HCT116 (cell line): ENCODE data around the gene APEX2. TPM values are rescaled to one million over a fixed set of nuclear protein-coding genes. Genes with fewer than 3 reads are reported as not detected.

ENCODE experiments used
- ATAC-seq: fragments of 200-7000 bp; cut with Tn5 transposase; 2 replicates; pipeline ENCODE4 v1.9.1; 2020; ENCODE audit warnings: mild to moderate bottlenecking, moderate library complexity
- BruUV-seq: library from RNA; stranded (reverse); fragments of 400-500 nt; replicated peaks from 2 replicates; lab custom pipeline; 2021; lab: Mats Ljungman, UMichigan
- CTCF ChIA-PET: fragments of 300-600 bp; sonication (Branson Sonifier 250); formaldehyde crosslinking; loops from one replicate; lab custom pipeline; 2021; ENCODE audit warnings: antibody characterized with exemption; lab: Charles Lee
- POLR2A ChIA-PET: fragments of 300-600, 350-600 bp; sonication (Branson Sonifier 250); formaldehyde crosslinking; loops from one replicate; lab custom pipeline; 2021; ENCODE audit warnings: antibody characterized with exemption; lab: Charles Lee
- RAD21 ChIA-PET, 2 experiments: fragments of 300-600 bp; sonication (Branson Sonifier 250); formaldehyde crosslinking; loops; one replicate each; lab custom pipeline; 2023; ENCODE audit warnings: low total read pairs in 2 of 2; ENCODE audit not compliant: uncharacterized antibody in 2 of 2, unreplicated experiment in 2 of 2, low non-redundant PET in 1 of 2; lab: Charles Lee
- DNase-seq: peaks from one replicate; pipeline ENCODE4 v3.0.0-alpha.2; 2010; ENCODE audit warnings: low read depth, low spot score
- H2AFZ ChIP-seq: fragments of 200-600 bp; shearing (Covaris generic), sonication (generic); 2 replicates; pipeline ENCODE4 v1.6.1; 2017; ENCODE audit warnings: low read depth, mixed run types, mixed read lengths, antibody characterized with exemption, low read length; ENCODE audit not compliant: poor library complexity, severe bottlenecking
- H3K27ac ChIP-seq: 2 replicates; pipeline ENCODE4 v1.5.1; 2012; ENCODE audit warnings: low read depth, low read length
- H3K27me3 ChIP-seq: fragments of 200-600 bp; sonication (generic); 2 replicates; pipeline ENCODE4 v1.6.1; 2016; ENCODE audit warnings: mixed run types, low read length, mixed read lengths; ENCODE audit not compliant: insufficient read depth
- H3K36me3 ChIP-seq, 2 experiments: fragments of 200-500 bp in 1 of 2; fragments of 200-600 bp in 1 of 2; sonication (Bioruptor generic) in 1 of 2; sonication (generic) in 1 of 2; 2 replicates each; pipeline versions ENCODE4 v1.5.1 to v1.6.1; 2014 to 2016; ENCODE audit warnings: low read length in 2 of 2, inconsistent platforms in 1 of 2, mixed read lengths in 1 of 2, mixed run types in 1 of 2; ENCODE audit not compliant: insufficient read depth in 2 of 2, control insufficient read depth in 1 of 2
- H3K4me1 ChIP-seq, 2 experiments: fragments of 200-600 bp in 1 of 2; sonication (generic) in 1 of 2; 2 replicates each; pipeline versions ENCODE4 v1.5.1 to v1.6.1; 2012 to 2017; ENCODE audit warnings: low read length in 2 of 2, inconsistent platforms in 1 of 2, mild to moderate bottlenecking in 1 of 2, mixed read lengths in 1 of 2, mixed run types in 1 of 2, moderate library complexity in 1 of 2; ENCODE audit not compliant: insufficient read depth in 2 of 2, control insufficient read depth in 1 of 2
- H3K4me2 ChIP-seq: fragments of 200-600 bp; sonication (generic); 2 replicates; pipeline ENCODE4 v1.6.1; 2017; ENCODE audit warnings: mixed run types, low read length, mixed read lengths
- H3K4me3 ChIP-seq, 2 experiments: fragments of 200-600 bp in 1 of 2; sonication (generic) in 1 of 2; replicated peaks in 1 of 2; 2 replicates each; pipeline ENCODE4 v1.5.1; 2011 to 2016; ENCODE audit warnings: low read length in 2 of 2, control low read depth in 1 of 2, low read depth in 1 of 2, mild to moderate bottlenecking in 1 of 2, mixed read lengths in 1 of 2, mixed run types in 1 of 2
- H3K79me2 ChIP-seq: fragments of 200-600 bp; sonication (generic); 2 replicates; pipeline ENCODE4 v1.6.1; 2017; ENCODE audit warnings: mild to moderate bottlenecking, mixed run types, low read length, moderate library complexity, mixed read lengths; ENCODE audit not compliant: insufficient read depth
- H3K9ac ChIP-seq: fragments of 200-600 bp; sonication (generic); 2 replicates; pipeline ENCODE4 v1.6.1; 2016; ENCODE audit warnings: low read length, mixed read lengths
- H3K9me2 ChIP-seq: fragments of 200-600 bp; sonication (generic), shearing (Covaris generic); 2 replicates; pipeline ENCODE4 v1.6.1; 2017; ENCODE audit warnings: mixed run types, mild to moderate bottlenecking, moderate library complexity; ENCODE audit not compliant: insufficient read depth
- H3K9me3 ChIP-seq, 2 experiments: fragments of 200-500 bp in 1 of 2; fragments of 200-600 bp in 1 of 2; sonication (Bioruptor generic) in 1 of 2; sonication (generic) in 1 of 2; 2 replicates each; pipeline ENCODE4 v1.6.1; 2014 to 2017; ENCODE audit warnings: low read length in 2 of 2, mixed read lengths in 2 of 2, inconsistent platforms in 1 of 2, low read depth in 1 of 2, mild to moderate bottlenecking in 1 of 2, mixed run types in 1 of 2, moderate library complexity in 1 of 2; ENCODE audit not compliant: control insufficient read depth in 1 of 2, insufficient read depth in 1 of 2
- H4K20me1 ChIP-seq: fragments of 200-600 bp; sonication (generic), shearing (Covaris generic); 2 replicates; pipeline ENCODE4 v1.6.1; 2017; ENCODE audit warnings: mixed run types, mild to moderate bottlenecking, moderate library complexity; ENCODE audit not compliant: insufficient read depth
- ATF3 ChIP-seq: IDR thresholded peaks from 2 replicates; pipeline ENCODE4 v1.6.1; 2012
- CTCF ChIP-seq, 3 experiments: fragments of 200-600 bp in 1 of 3; sonication (generic) in 1 of 3; IDR thresholded peaks in 2 of 3; conservative IDR thresholded peaks in 1 of 3; 2 replicates each; pipeline ENCODE4 v1.5.1; 2012 to 2017; ENCODE audit warnings: low read depth in 2 of 3, low read length in 2 of 3, antibody characterized with exemption in 1 of 3, borderline replicate concordance in 1 of 3, control low read depth in 1 of 3, mild to moderate bottlenecking in 1 of 3, mixed read lengths in 1 of 3, mixed run types in 1 of 3, moderate library complexity in 1 of 3; ENCODE audit not compliant: insufficient read depth in 1 of 3
- ELF1 ChIP-seq: IDR thresholded peaks from 2 replicates; pipeline ENCODE4 v1.6.1; 2012; ENCODE audit warnings: low read depth, borderline replicate concordance
- FOSL1 ChIP-seq: IDR thresholded peaks from 2 replicates; pipeline ENCODE4 v1.6.1; 2012; ENCODE audit warnings: low read depth
- JUND ChIP-seq: IDR thresholded peaks from 2 replicates; pipeline ENCODE4 v1.6.1; 2012
- POLR2AphosphoS5 ChIP-seq: IDR thresholded peaks from 2 replicates; pipeline ENCODE4 v1.6.1; 2011; ENCODE audit warnings: mild to moderate bottlenecking, low read depth, low read length, moderate library complexity
- SIN3A ChIP-seq: IDR thresholded peaks from 2 replicates; pipeline ENCODE4 v1.6.1; 2012; ENCODE audit warnings: low read depth
- SP1 ChIP-seq: IDR thresholded peaks from 2 replicates; pipeline ENCODE4 v1.6.1; 2012; ENCODE audit warnings: low read depth
- SRF ChIP-seq: IDR thresholded peaks from 2 replicates; pipeline ENCODE4 v1.6.1; 2012; ENCODE audit warnings: low read depth
- TCF7L2 ChIP-seq: IDR thresholded peaks from 2 replicates; pipeline ENCODE4 v1.7.0; 2011; ENCODE audit warnings: borderline replicate concordance, inconsistent platforms; ENCODE audit not compliant: insufficient read depth, insufficient read length; ENCODE audit errors: extremely low read depth
- YY1 ChIP-seq: IDR thresholded peaks from 2 replicates; pipeline ENCODE4 v1.6.1; 2011; ENCODE audit warnings: low read length, low read depth, moderate library complexity, mild to moderate bottlenecking; ENCODE audit not compliant: insufficient replicate concordance; ENCODE audit errors: extremely low read depth
- ZBTB33 ChIP-seq: IDR thresholded peaks from 2 replicates; pipeline ENCODE4 v1.6.1; 2011; ENCODE audit warnings: mild to moderate bottlenecking, low read length, moderate library complexity; ENCODE audit not compliant: insufficient replicate concordance; ENCODE audit errors: extremely low read depth
- ZNF274 ChIP-seq: fragments of 200-500 bp; sonication (Bioruptor generic); IDR thresholded peaks from 2 replicates; pipeline ENCODE4 v1.6.1; 2014; ENCODE audit warnings: mild to moderate bottlenecking, low read depth, low read length, inconsistent platforms
- intact Hi-C: fragments of 100-400 bp; cut with micrococcal nuclease; formaldehyde crosslinking; loops from 2 replicates; pipeline ENCODE4 v1.10.0; 2022
- total RNA-seq: library from RNA; stranded (reverse); gene quantifications from one replicate; pipeline ENCODE4 v1.2.1, GENCODE V29; 2021; ENCODE audit not compliant: unreplicated experiment

The APEX2 gene
- total RNA-seq, 1 experiment from 2014 or later = 28.2 TPM

GRCh38 chrX:55033429-55033828 is 33.3 kb downstream of the APEX2 start:
- no peak for TF ChIP-seq JUND
- TF ChIP-seq, all 23 proteins: peak for 0
- no peak overlapping the region for H2AFZ ChIP-seq
- H3K36me3 ChIP-seq = no peaks in the 10 kb centered on the region
- RAD21 ChIA-PET = no interaction called here
- no peak overlapping the region for H3K4me3 ChIP-seq
- no peaks in the 10 kb centered on the region for H4K20me1 ChIP-seq
- no peak overlapping the region for H3K4me2 ChIP-seq
- ATAC-seq = no peak
- CTCF ChIA-PET = no interaction called here
- no peaks in the 10 kb centered on the region for H3K4me1 ChIP-seq
- intact Hi-C loops = no loop called here
- H3K9me2 ChIP-seq = no peaks in the 10 kb centered on the region
- no peaks in the 10 kb centered on the region for H3K27me3 ChIP-seq
- no peak overlapping the region for H3K27ac ChIP-seq
- no peak for DNase-seq
- POLR2A ChIA-PET = no interaction called here
- no peak overlapping the region for H3K9ac ChIP-seq
- H3K79me2 ChIP-seq = no peaks in the 10 kb centered on the region
- H3K9me3 ChIP-seq = no peaks in the 10 kb centered on the region
- no TSS peak for BruUV-seq

- TF ChIP-seq FOSL1 (no peak), JUND (no peak), ZNF274 (no peak), TCF7L2 (no peak), POLR2AphosphoS5 (no peak), SP1 (no peak), SRF (no peak), ATF3 (no peak), YY1 (no peak), SIN3A (no peak), ZBTB33 (no peak), ELF1 (no peak), CTCF (IDR thresholded peaks at IDR 0.05 in 2 of 3, conservative IDR thresholded peaks at IDR 0.05 in 1 of 3; ENCODE audit: borderline replicate concordance in 1 of 3, insufficient read depth in 1 of 3, low read depth in 2 of 3, low read length in 2 of 3) (no peak)
- Histone ChIP-seq H3K27ac (no peak overlapping the region), H3K4me1 (no peaks in the 10 kb centered on the region), H4K20me1 (no peaks in the 10 kb centered on the region), H3K79me2 (no peaks in the 10 kb centered on the region), H3K4me3 (no peak overlapping the region), H3K4me2 (no peak overlapping the region), H3K9me2 (no peaks in the 10 kb centered on the region), H3K36me3 (no peaks in the 10 kb centered on the region), H3K9me3 (no peaks in the 10 kb centered on the region), H2AFZ (no peak overlapping the region), H3K27me3 (no peaks in the 10 kb centered on the region), H3K9ac (no peak overlapping the region)
- ATAC-seq (no peak), DNase-seq (no peak)
- RAD21 ChIA-PET = no interaction called here
- intact Hi-C loops = no loop called here
- CTCF ChIA-PET = no interaction called here
- BruUV-seq = no TSS peak
- POLR2A ChIA-PET = no interaction called here
Measured at GRCh38 chrX:55039471-55039870, 39.3 kb downstream of the APEX2 start.
